Measurements from ENCODE around the gene PIK3C2A.

Gene PIK3C2A

DNA sequence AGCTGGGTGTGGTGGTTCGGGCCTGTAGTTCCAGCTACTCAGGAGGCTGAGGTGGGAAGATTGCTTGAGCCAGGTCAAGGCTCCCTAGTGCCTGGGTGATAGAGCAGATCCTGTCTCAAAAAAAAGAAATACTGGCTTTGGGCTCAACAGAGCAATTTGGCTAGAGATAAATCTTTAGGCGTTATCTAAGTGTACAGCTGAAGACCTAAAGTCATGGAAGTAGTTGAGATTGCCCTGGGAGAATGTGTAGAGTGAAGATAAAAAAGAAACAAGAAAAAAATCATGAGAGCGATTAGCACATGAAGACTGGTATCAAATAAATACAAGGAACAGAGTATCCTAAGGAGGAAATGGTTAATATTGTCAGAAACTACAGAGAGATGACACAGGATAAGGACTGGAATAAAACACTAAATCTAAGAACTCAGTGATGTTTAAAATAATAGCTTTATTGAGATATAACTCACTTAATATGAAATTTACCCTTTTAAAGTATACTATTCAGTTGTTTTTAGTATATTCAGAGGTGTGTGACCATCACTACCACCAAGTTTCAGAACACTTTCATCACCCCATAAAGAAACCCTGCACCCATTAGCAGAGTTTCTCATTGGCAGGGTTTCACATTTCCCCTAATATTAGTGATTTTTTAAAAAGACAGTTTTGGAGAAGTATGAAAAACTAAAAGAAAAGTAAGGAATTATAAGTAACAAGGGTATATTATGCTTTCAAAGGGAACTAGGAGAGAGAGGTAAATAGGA is 20.7 kb downstream of the PIK3C2A start:
- TF ChIP-seq, protein P1, sequence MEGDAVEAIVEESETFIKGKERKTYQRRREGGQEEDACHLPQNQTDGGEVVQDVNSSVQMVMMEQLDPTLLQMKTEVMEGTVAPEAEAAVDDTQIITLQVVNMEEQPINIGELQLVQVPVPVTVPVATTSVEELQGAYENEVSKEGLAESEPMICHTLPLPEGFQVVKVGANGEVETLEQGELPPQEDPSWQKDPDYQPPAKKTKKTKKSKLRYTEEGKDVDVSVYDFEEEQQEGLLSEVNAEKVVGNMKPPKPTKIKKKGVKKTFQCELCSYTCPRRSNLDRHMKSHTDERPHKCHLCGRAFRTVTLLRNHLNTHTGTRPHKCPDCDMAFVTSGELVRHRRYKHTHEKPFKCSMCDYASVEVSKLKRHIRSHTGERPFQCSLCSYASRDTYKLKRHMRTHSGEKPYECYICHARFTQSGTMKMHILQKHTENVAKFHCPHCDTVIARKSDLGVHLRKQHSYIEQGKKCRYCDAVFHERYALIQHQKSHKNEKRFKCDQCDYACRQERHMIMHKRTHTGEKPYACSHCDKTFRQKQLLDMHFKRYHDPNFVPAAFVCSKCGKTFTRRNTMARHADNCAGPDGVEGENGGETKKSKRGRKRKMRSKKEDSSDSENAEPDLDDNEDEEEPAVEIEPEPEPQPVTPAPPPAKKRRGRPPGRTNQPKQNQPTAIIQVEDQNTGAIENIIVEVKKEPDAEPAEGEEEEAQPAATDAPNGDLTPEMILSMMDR (IDR thresholded peaks at IDR 0.05; ENCODE audit: insufficient read depth, missing control alignments): no peak

DNA sequence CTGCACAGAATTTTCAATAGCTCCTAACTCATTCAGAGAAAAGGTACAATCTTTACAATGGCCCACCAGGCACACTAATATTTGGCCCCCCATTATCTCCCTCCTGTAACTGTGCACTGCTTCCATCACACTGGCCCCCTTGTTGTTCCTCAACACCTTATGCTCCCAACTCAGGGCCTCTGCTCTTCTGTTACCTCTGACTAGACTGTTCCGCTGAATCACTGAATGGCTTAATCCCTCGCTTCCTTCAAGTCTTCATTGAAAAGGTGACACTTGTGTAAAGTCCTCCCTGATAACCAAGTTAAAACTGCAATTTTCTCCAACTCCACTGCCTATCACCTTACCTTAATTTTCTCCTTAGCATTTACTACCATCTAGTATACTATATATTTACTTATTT is 21.8 kb downstream of the PIK3C2A start:
- no peak for FAIRE-seq
- TF ChIP-seq, protein P1 (IDR thresholded peaks at IDR 0.05; ENCODE audit: insufficient read depth, missing control alignments): no peak
- DNase-seq (ENCODE audit: insufficient read length, low spot score): no peak

More for the DNA sequence above, 20.7 kb downstream of the PIK3C2A start:
- DNase-seq (ENCODE audit: insufficient read length, low spot score) (no peak), FAIRE-seq (peak; percentile 56)

DNA sequence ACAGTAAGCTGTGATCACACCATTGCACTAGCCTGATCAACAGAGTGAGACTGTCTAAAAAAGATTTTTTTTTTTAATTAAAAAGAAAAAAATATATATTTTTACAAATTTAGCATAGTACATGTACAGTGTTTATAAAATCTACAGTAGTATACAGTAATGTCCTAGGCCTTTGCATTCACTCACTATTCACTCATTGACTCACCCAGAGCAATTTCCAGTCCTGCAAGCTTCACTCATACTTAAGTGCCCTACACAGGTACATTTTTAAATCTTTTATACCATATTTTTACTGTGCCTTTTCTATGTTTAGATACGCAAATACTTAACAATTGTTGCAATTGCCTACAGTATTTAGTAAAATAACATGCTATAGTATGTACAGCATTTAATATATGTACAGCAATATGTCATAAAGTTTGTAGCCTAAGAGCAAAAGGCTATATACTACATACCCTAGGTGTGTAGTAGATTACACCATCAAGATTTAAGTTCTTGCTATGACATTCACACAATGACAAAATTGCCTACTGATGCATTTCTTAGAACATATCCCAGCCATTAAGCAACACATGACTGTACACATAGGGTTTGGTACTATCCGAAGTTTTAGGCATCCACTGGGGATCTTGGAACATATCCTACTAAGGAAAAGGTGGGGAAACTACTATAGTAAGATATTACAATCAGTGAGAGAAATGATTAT is 22.8 kb downstream of the PIK3C2A start:
- FAIRE-seq: no peak
- DNase-seq (ENCODE audit: insufficient read length, low spot score): no peak
- TF ChIP-seq, protein P1 (IDR thresholded peaks at IDR 0.05; ENCODE audit: insufficient read depth, missing control alignments): no peak

DNA sequence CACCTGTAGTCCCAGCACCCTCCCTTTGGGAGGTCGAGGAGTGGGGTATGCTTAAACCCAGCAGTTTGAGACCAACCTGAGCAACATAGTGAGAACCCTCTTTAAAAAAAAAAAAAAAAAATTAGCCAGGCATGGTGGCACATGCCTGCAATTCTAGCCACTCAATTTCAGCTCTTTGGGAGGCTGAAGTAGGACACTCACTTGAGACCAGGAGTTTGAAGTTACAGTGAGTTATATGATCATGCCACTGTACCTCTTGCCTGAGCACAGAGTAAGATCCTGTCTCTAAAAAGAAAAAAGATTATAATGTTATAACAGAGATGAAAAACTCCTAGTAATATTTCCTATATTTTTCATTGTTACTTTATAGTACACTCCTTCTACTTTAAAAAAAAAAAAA is 23.9 kb downstream of the PIK3C2A start:
- TF ChIP-seq, protein P1 (IDR thresholded peaks at IDR 0.05; ENCODE audit: insufficient read depth, missing control alignments): no peak
- no peak for FAIRE-seq
- no peak for DNase-seq (ENCODE audit: insufficient read length, low spot score)

DNA sequence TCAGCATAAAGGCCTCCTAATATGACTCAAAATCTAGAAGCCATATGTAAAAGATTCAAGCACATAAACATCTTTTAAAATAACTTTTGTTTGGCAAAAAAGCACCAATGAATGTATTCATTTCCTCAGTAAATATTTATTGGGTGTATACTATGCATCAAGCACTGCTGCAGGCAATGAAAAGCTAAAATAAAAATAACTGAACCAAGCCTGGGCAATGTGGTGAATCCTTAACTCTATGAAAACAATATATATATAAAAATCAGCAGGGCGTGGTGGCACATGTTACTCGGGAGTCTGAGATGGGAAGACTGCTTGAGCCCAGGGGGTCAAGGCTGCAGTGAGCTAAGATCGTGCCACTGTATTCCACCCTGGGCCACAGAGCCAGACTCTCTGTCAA is 27.8 kb downstream of the PIK3C2A start:
- FAIRE-seq: no peak
- TF ChIP-seq, protein P1 (IDR thresholded peaks at IDR 0.05; ENCODE audit: insufficient read depth, missing control alignments): no peak
- no peak for DNase-seq (ENCODE audit: insufficient read length, low spot score)

DNA sequence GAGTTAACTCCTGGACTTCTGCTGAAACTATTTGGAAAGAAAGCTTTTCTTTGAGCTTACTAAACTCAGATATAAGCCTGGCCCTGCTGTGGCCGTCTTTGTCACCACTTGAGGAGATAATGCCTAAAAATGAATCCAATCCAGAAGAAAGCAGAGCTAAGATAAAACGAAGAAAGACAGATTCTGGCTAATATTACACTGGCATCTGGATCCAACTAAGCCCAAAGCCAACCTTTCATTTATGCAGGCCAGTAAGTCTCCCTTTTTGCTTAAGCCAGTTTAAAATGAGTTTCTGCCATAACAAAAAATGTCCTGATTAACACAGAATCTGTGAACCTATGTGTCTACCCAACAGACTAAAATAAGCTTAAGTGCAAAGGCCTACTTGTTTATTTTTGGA is 34.5 kb downstream of the PIK3C2A start:
- DNase-seq (ENCODE audit: insufficient read length, low spot score): no peak
- TF ChIP-seq, protein P1 (IDR thresholded peaks at IDR 0.05; ENCODE audit: insufficient read depth, missing control alignments): no peak
- FAIRE-seq: no peak

DNA sequence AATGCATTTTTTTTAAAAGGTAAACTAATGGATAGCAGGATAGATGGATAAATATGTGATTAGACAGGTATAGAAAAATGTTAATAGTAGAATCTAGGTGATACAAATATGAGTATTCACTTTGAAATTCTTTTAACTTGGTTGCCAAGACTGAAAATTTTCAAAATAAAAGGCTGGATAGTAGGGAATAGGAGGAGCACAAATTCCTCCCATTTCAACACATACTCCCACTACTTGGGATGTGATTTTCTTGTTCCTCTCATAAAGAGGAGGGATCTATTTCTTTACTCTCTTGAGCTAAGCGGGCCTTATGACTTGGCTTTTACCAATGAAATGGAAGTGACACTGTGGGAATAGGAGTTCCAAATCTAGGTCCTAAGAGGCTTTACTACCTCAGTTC is 35.9 kb downstream of the PIK3C2A start:
- FAIRE-seq (no peak), DNase-seq (ENCODE audit: insufficient read length, low spot score) (no peak)
- TF ChIP-seq, protein P1 (IDR thresholded peaks at IDR 0.05; ENCODE audit: insufficient read depth, missing control alignments): no peak

Measured in D721Med (cell line).